Esophagus muscularis mucosa (tissue), 4 donors: ENCODE measurements around the gene HOXD9. TPM values are rescaled to one million over a fixed set of nuclear protein-coding genes. Genes with fewer than 3 reads are reported as not detected.

Source experiments
- DNase-seq: peaks from one replicate; pipeline ENCODE4 v3.0.0-alpha.2; 2017; ENCODE audit errors: extremely low spot score
- H3K27ac ChIP-seq, 4 donors: fragments of 200-600 bp; sonication (generic); replicated peaks in 1 of 4; 1 replicate in 3 of 4; 2 replicates in 1 of 4; pipeline ENCODE4 v1.5.1; 2016 to 2019; ENCODE audit warnings: mild to moderate bottlenecking in 1 of 4
- H3K27me3 ChIP-seq, 4 donors: fragments of 200-600 bp; sonication (generic); one replicate each; pipeline versions ENCODE4 v1.5.1 to v1.6.0; 2016 to 2019
- H3K36me3 ChIP-seq, 4 donors: fragments of 200-600 bp; sonication (generic); one replicate each; pipeline ENCODE4 v1.5.1; 2016 to 2019
- H3K4me1 ChIP-seq, 4 donors: fragments of 200-600 bp; sonication (generic); one replicate each; pipeline ENCODE4 v1.5.1; 2016 to 2019
- H3K4me3 ChIP-seq, 4 donors: fragments of 200-600 bp; sonication (generic); 1 replicate in 2 of 4; 2 replicates in 2 of 4; pipeline ENCODE4 v1.5.1; 2016 to 2019; ENCODE audit warnings: mild to moderate bottlenecking in 4 of 4, moderate library complexity in 1 of 4
- H3K9me3 ChIP-seq, 4 donors: fragments of 200-600 bp; sonication (generic); 1 replicate in 3 of 4; 2 replicates in 1 of 4; pipeline ENCODE4 v1.5.1; 2016 to 2019
- EP300 ChIP-seq: sonication (generic); formaldehyde crosslinking; IDR thresholded peaks from one replicate; pipeline ENCODE4 v1.6.1; 2017; ENCODE audit warnings: antibody characterized with exemption
- POLR2A ChIP-seq: fragments of 450-650 bp; IDR thresholded peaks from one replicate; pipeline ENCODE4 v1.6.1; 2017; ENCODE audit warnings: antibody characterized with exemption, moderate library complexity, mild to moderate bottlenecking, low read depth
- POLR2AphosphoS5 ChIP-seq, 2 donors: sonication (generic); formaldehyde crosslinking; IDR thresholded peaks; one replicate each; pipeline ENCODE4 v1.6.1; 2017; ENCODE audit warnings: antibody characterized with exemption in 2 of 2
- WGBS: methylation state at CpG from one replicate; pipeline ENCODE4 v1.1.5; 2018; 5-methylcytosine and 5-hydroxymethylcytosine counted together
- intact Hi-C: fragments of 100-400 bp; cut with DNase I; formaldehyde crosslinking; loops from one replicate; pipeline ENCODE4 v1.15.1; 2023
- total RNA-seq, 4 donors: library from RNA; depleted of rRNA; stranded (reverse); fragments of >200 nt; gene quantifications; one replicate each; pipeline versions ENCODE4 v1.1.0 to v1.2.1, GENCODE V29; 2016
- TF ChIP-seq, protein P1 (sequence below), 3 experiments: fragments of 200-600 bp in 2 of 3; fragments of 450-650 bp in 1 of 3; sonication (generic) in 2 of 3; IDR thresholded peaks; one replicate each; pipeline ENCODE4 v1.5.1; 2017 to 2019; ENCODE audit warnings: antibody characterized with exemption in 3 of 3, mild to moderate bottlenecking in 2 of 3, moderate library complexity in 1 of 3

HOXD9 gene
- total RNA-seq, 4 donors from 2014 or later: 0.83 to 2.2 (median 0.99) TPM

DNA sequence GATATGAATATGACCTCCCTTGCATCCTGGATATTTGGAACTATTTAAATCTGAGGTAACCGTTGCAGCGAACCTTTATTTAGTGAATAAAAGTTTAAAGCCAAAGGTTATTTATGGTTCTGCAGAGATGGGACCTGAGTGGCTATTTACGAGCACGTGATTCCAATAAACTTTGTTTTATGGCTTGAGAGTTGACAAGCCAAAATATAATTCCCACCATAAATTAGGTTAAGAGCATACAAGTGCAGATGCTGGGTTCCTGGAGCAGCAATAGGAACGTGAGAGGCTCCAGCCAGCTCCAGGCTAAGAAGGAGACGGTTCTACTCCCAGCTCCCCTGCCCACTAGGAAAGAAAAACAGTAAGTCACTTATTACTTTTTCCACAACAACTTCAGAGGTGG is 23.6 kb downstream of the HOXD9 start:
- Histone ChIP-seq H3K36me3 (no peaks in the 10 kb centered on the region), H3K4me1 (peaks cover 0 to 10% (median under 1%) of the 10 kb centered on the region in 4 donors), H3K27me3 (peaks cover 0 to 91% (median 51%) of the 10 kb centered on the region in 4 donors), H3K27ac (no peak overlapping the region), H3K4me3 (no peak overlapping the region), H3K9me3 (no peaks in the 10 kb centered on the region)
- TF ChIP-seq POLR2A (no peak), POLR2AphosphoS5 (IDR thresholded peaks at IDR 0.05) (no peak), EP300 (no peak)
- TF ChIP-seq, protein P1, sequence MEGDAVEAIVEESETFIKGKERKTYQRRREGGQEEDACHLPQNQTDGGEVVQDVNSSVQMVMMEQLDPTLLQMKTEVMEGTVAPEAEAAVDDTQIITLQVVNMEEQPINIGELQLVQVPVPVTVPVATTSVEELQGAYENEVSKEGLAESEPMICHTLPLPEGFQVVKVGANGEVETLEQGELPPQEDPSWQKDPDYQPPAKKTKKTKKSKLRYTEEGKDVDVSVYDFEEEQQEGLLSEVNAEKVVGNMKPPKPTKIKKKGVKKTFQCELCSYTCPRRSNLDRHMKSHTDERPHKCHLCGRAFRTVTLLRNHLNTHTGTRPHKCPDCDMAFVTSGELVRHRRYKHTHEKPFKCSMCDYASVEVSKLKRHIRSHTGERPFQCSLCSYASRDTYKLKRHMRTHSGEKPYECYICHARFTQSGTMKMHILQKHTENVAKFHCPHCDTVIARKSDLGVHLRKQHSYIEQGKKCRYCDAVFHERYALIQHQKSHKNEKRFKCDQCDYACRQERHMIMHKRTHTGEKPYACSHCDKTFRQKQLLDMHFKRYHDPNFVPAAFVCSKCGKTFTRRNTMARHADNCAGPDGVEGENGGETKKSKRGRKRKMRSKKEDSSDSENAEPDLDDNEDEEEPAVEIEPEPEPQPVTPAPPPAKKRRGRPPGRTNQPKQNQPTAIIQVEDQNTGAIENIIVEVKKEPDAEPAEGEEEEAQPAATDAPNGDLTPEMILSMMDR (IDR thresholded peaks at IDR 0.05): no peak
- intact Hi-C loops: no loop called here
- WGBS: 47% methylated on average over 6 of the region's 6 CpGs
- no peak for DNase-seq

DNA sequence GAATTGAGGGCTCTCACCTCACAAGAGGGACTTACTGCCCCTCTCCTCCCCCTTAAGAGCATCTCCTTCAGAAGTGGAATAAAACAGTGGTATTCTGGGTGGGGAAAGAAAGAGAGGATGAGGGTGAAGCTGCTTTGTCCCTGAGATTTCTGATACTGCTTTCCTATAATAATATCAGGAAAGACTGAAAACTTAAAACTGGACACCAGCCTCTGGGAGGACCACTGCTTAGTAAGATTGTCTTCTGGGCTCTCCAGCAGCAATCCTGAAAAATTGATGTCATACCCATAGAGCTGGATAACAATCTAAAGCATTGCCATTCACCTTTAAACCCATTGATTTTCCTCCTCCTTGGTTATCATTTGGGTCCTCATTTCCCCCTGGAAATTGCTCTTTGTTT is 24.1 kb downstream of the HOXD9 start:
- Histone ChIP-seq H3K36me3 (no peaks in the 10 kb centered on the region), H3K4me1 (peaks cover under 1 to 16% (median 5%) of the 10 kb centered on the region in 4 donors), H3K27ac (no peak overlapping the region), H3K4me3 (no peak overlapping the region), H3K27me3 (peaks cover 0 to 93% (median 55%) of the 10 kb centered on the region in 4 donors), H3K9me3 (no peaks in the 10 kb centered on the region)
- DNase-seq: no peak
- intact Hi-C loops: no loop called here
- TF ChIP-seq POLR2A (no peak), POLR2AphosphoS5 (IDR thresholded peaks at IDR 0.05) (no peak), EP300 (no peak)
- TF ChIP-seq, protein P1 (IDR thresholded peaks at IDR 0.05): no peak

DNA sequence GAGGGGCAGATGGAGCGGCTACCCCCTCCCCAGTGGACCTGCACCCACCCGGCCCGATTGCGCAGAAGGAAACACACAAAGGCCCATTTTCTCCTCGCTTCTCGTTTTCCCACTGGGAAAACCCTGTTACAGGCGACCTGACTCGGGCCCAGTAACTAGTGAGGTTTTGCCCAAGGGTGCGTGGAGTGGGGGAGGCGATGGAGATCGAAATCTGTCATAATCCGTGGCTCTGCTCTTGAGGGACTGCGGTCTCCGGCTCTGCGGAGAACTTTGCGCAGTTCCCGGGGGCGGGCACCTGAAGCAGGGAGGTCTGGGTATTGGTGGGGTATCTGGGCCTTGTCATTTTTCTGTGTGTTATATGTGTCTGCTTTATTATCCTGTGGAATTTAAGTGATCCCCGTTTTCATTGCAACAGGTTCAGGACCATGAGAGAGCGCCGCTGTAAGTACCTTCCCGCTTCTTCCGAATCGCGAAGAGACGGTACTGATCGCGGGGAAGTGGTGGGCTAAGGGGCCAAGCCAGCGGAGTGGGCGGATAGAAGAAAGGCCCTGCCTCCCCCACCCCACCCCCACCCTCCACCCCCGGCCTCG is 24.8 kb downstream of the HOXD9 start:
- intact Hi-C loops: no loop called here
- H3K9me3 ChIP-seq: no peaks in the 10 kb centered on the region
- H3K36me3 ChIP-seq: no peaks in the 10 kb centered on the region
- H3K27ac ChIP-seq: no peak overlapping the region
- 34% methylated on average over 19 of the region's 32 CpGs for WGBS
- H3K4me1 ChIP-seq: peaks cover 3 to 22% (median 11%) of the 10 kb centered on the region in 4 donors
- no peak overlapping the region for H3K4me3 ChIP-seq
- TF ChIP-seq POLR2AphosphoS5 (IDR thresholded peaks at IDR 0.05): no peak
- TF ChIP-seq, protein P1 (IDR thresholded peaks at IDR 0.05): no peak
- no peak for TF ChIP-seq EP300
- TF ChIP-seq POLR2A: no peak
- H3K27me3 ChIP-seq: peaks cover 0 to 93% (median 60%) of the 10 kb centered on the region in 4 donors
- DNase-seq: no peak

DNA sequence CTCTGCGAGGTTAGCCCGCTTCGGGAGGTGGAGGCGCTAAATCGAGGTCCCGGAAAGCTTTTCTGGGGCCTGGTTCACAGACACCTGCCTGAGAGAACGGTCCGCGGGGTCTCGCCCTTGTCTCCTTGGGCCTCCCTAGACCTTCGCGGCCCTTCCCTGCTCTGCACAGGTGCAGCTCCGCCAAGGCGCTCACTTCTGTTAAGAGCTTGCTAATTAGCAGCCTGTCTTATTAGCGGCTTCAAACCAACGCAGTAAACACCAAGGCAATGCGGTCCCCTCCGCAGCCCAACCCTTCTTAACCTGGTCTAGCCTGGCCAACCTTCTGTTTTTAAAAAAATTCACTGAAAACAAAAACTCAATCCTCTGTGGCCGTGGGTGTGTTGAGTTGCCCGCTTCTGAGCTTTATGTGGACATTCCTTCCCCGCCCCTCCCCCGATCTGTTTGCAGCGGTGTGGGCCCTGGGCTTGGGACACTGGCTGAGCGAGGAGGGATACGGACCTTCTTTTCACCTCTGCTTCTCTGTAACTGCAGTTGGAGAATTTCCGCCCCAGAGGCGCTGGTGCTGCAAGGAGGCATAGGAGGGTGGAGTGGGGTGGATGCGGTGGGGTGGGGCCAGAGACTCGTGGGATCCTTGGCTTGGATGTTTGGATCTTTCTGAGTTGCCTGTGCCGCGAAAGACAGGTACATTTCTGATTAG is 25.4 kb downstream of the HOXD9 start:
- intact Hi-C loops: no loop called here
- peaks cover 0 to 93% (median 63%) of the 10 kb centered on the region in 4 donors for H3K27me3 ChIP-seq
- H3K4me3 ChIP-seq: no peak overlapping the region
- no peaks in the 10 kb centered on the region for H3K36me3 ChIP-seq
- WGBS: 31% methylated on average over 29 of the region's 31 CpGs
- H3K27ac ChIP-seq: no peak overlapping the region
- TF ChIP-seq, protein P1 (IDR thresholded peaks at IDR 0.05): no peak
- no peak for TF ChIP-seq EP300
- no peak for TF ChIP-seq POLR2AphosphoS5 (IDR thresholded peaks at IDR 0.05)
- no peaks in the 10 kb centered on the region for H3K9me3 ChIP-seq
- H3K4me1 ChIP-seq: peaks cover 3 to 26% (median 13%) of the 10 kb centered on the region in 4 donors
- DNase-seq: no peak
